Posterior cingulate gyrus (tissue), 11 donors: Measurements from ENCODE around the gene TMEM141.
"Not testable (repeated sequence)": the region's sequence is repeated elsewhere in the genome, so short reads cannot be mapped to it uniquely, and the experiment has no call there.

Experiments
- DNase-seq, 10 donors: peaks; one replicate each; pipeline versions ENCODE4 v3.0.0 to v3.0.0-alpha.2; 2020 to 2021; ENCODE audit warnings: mixed read lengths in 3 of 10
- intact Hi-C: fragments of 100-400 bp; cut with DNase I; formaldehyde crosslinking; loops from one replicate; pipeline ENCODE4 v1.15.1; 2023

Gene TMEM141

GRCh38 chr9:136766410-136767120, 24.6 kb upstream of the TMEM141 start:
- intact Hi-C loops: not testable (repeated sequence)
- DNase-seq: peak in 8 of 10 donors; percentile 58 to 94 (median 66)

- peak in 6 of 10 donors; percentile 47 to 89 (median 68) for DNase-seq
- intact Hi-C loops: no loop called here
These were observed 21.4 kb upstream of the TMEM141 start for GRCh38 chr9:136769710-136770191.

- intact Hi-C loops: no loop called here
- peak in 3 of 10 donors; percentile 10 to 44 (median 15) for DNase-seq
These were observed 19.2 kb upstream of the TMEM141 start for GRCh38 chr9:136771907-136772415.

GRCh38 chr9:136773386-136774044, 17.6 kb upstream of the TMEM141 start:
- intact Hi-C loops: no loop called here
- peak in 5 of 10 donors; percentile 56 to 89 (median 78) for DNase-seq

GRCh38 chr9:136774416-136775045, 16.6 kb upstream of the TMEM141 start:
- intact Hi-C loops: no loop called here
- DNase-seq: peak in 3 of 10 donors; percentile 27 to 64 (median 33)

GRCh38 chr9:136775191-136775590, 16.0 kb upstream of the TMEM141 start:
- DNase-seq: peak in 2 of 10 donors; percentile 50 to 66
- intact Hi-C loops: no loop called here

- DNase-seq: peak in 3 of 10 donors; percentile 17 to 53 (median 48)
These were observed 14.2 kb upstream of the TMEM141 start for GRCh38 chr9:136776947-136777346.

GRCh38 chr9:136777359-136777758, 13.8 kb upstream of the TMEM141 start:
- peak in 3 of 10 donors; percentile 8 to 43 (median 19) for DNase-seq
- intact Hi-C loops: no loop called here

More at GRCh38 chr9:136776947-136777346, 14.2 kb upstream of the TMEM141 start:
- intact Hi-C loops: no loop called here

- peak in 3 of 10 donors; percentile 7 to 15 (median 9) for DNase-seq
- intact Hi-C loops: no loop called here
These were observed 11.3 kb upstream of the TMEM141 start for GRCh38 chr9:136779808-136780207.

GRCh38 chr9:136782452-136782851, 8.7 kb upstream of the TMEM141 start:
- peak in 2 of 10 donors; percentile 2 to 9 for DNase-seq
- intact Hi-C loops: no loop called here

GRCh38 chr9:136784249-136784996, 6.7 kb upstream of the TMEM141 start:
- DNase-seq: peak in 2 of 10 donors; percentile 54 to 59
- intact Hi-C loops: no loop called here

GRCh38 chr9:136784997-136785361, 6.2 kb upstream of the TMEM141 start:
- intact Hi-C loops: loop anchor here (5.0 kb wide), 1 partner anchor 242 kb away; the partner anchor contains the start of gene ABCA2
- peak in 2 of 10 donors; percentile 9 to 10 for DNase-seq

GRCh38 chr9:136785565-136786355, 5.4 kb upstream of the TMEM141 start:
- intact Hi-C loops: loop anchor here (5.0 kb wide), 1 partner anchor 242 kb away; the partner anchor contains the start of gene ABCA2
- peak in 2 of 10 donors; percentile 5 to 56 for DNase-seq

GRCh38 chr9:136786451-136786850, 4.7 kb upstream of the TMEM141 start:
- intact Hi-C loops: loop anchor here (5.0 kb wide), 1 partner anchor 241 kb away; the partner anchor contains the start of gene ABCA2
- peak in 8 of 10 donors; percentile 34 to 94 (median 64) for DNase-seq

- DNase-seq: peak in 2 of 10 donors; percentile 6 to 14
- intact Hi-C loops: loop anchor here (5.0 kb wide), 1 partner anchor 240 kb away; the partner anchor contains the start of gene ABCA2
These were observed 4.2 kb upstream of the TMEM141 start for GRCh38 chr9:136786983-136787382.

- intact Hi-C loops: loop anchor here (5.0 kb wide), 1 partner anchor 239 kb away; the partner anchor contains the start of gene ABCA2
- DNase-seq: peak in 9 of 10 donors; percentile 43 to 94 (median 59)
These were observed 3.3 kb upstream of the TMEM141 start for GRCh38 chr9:136787690-136788400.

- DNase-seq: peak in 2 of 10 donors; percentile 39 to 64
- intact Hi-C loops: loop anchor here (5.0 kb wide), 1 partner anchor 238 kb away; the partner anchor contains the start of gene ABCA2
These were observed 2.3 kb upstream of the TMEM141 start for GRCh38 chr9:136788644-136789522.
